Dermis microvascular lymphatic vessel endothelial cell (primary cell): ENCODE results near the gene JADE1. TPM values are rescaled to one million over a fixed set of nuclear protein-coding genes. Genes with fewer than 3 reads are reported as not detected.

Source experiments
- DNase-seq, 2 donors: peaks; one replicate each; pipeline versions ENCODE4 v3.0.0 to v3.0.0-alpha.2; 2010; ENCODE audit warnings: low read depth in 2 of 2
- total RNA-seq: library from RNA; depleted of rRNA; stranded (reverse); fragments of >200 nt; gene quantifications from 2 replicates; pipeline ENCODE4 v1.2.1, GENCODE V29; 2014

Gene JADE1
- total RNA-seq, 1 donor from 2014 or later = 8.2 TPM

GRCh38 chr4:128840711-128841318 is 31.3 kb downstream of the JADE1 start:
- no peak for DNase-seq

- no peak for DNase-seq
These were observed 31.9 kb downstream of the JADE1 start for GRCh38 chr4:128841402-128841801.

GRCh38 chr4:128844931-128845330 is 35.4 kb downstream of the JADE1 start:
- no peak for DNase-seq

GRCh38 chr4:128846063-128846462 is 36.6 kb downstream of the JADE1 start:
- DNase-seq = no peak

GRCh38 chr4:128847082-128847724 is 37.7 kb downstream of the JADE1 start:
- no peak for DNase-seq

GRCh38 chr4:128848461-128848860 is 39.0 kb downstream of the JADE1 start:
- no peak for DNase-seq

- DNase-seq = no peak
These were observed 40.8 kb downstream of the JADE1 start for GRCh38 chr4:128850252-128850651.

- no peak for DNase-seq
These were observed 44.2 kb downstream of the JADE1 start for GRCh38 chr4:128853741-128854140.

GRCh38 chr4:128854433-128854832 is 44.9 kb downstream of the JADE1 start:
- no peak for DNase-seq

GRCh38 chr4:128855621-128856020 is 46.1 kb downstream of the JADE1 start:
- DNase-seq = no peak

- no peak for DNase-seq
These were observed 46.7 kb downstream of the JADE1 start for GRCh38 chr4:128856246-128856645.

- DNase-seq = no peak
These were observed 49.6 kb downstream of the JADE1 start for GRCh38 chr4:128858879-128859671.

GRCh38 chr4:128859887-128860677 is 50.6 kb downstream of the JADE1 start:
- DNase-seq = peak; percentile 29 to 47

GRCh38 chr4:128861856-128862518 is 52.5 kb downstream of the JADE1 start:
- DNase-seq = no peak

GRCh38 chr4:128862608-128863311 is 53.3 kb downstream of the JADE1 start:
- DNase-seq = peak in 1 of 2 donors; percentile 32

- peak; percentile 65 to 85 for DNase-seq
These were observed 54.0 kb downstream of the JADE1 start for GRCh38 chr4:128863312-128864075.

GRCh38 chr4:128865132-128865531 is 55.6 kb downstream of the JADE1 start:
- no peak for DNase-seq

GRCh38 chr4:128866269-128866668 is 56.8 kb downstream of the JADE1 start:
- DNase-seq = no peak

- no peak for DNase-seq
These were observed 57.2 kb downstream of the JADE1 start for GRCh38 chr4:128866691-128867090.

GRCh38 chr4:128868758-128869157 is 59.3 kb downstream of the JADE1 start:
- DNase-seq = no peak
